ENCODE measurements around the gene TCF7L2.

Gene TCF7L2

GRCh38 chr10:112915590-112916572 is 34.2 kb upstream of the TCF7L2 start:
- H3K4me3 ChIP-seq (ENCODE audit: extremely low read depth, insufficient read depth, low read length, poor library complexity, severe bottlenecking): no peak overlapping the region
- 49 to 68% methylated on average over 4 of the region's 11 CpGs for whole genome bisulfite sequencing, 2 experiments (ENCODE audit: insufficient coverage in 2 of 2)
- peaks cover 32% of the 10 kb centered on the region for H3K4me1 ChIP-seq (ENCODE audit: control insufficient read depth, insufficient read depth, low read length, poor library complexity, severe bottlenecking)
- H3K36me3 ChIP-seq (ENCODE audit: control insufficient read depth, insufficient read depth, low read length): no peaks in the 10 kb centered on the region
- H3K27ac ChIP-seq (ENCODE audit: low read depth, low read length, severe bottlenecking): peak overlapping the region; percentile 16
- no peaks in the 10 kb centered on the region for H3K9me3 ChIP-seq (ENCODE audit: control insufficient read depth, low read length)

GRCh38 chr10:112917681-112918080 is 32.4 kb upstream of the TCF7L2 start:
- Histone ChIP-seq H3K9me3 (ENCODE audit: control insufficient read depth, low read length) (no peaks in the 10 kb centered on the region), H3K36me3 (ENCODE audit: control insufficient read depth, insufficient read depth, low read length) (no peaks in the 10 kb centered on the region), H3K4me1 (ENCODE audit: control insufficient read depth, insufficient read depth, low read length, poor library complexity, severe bottlenecking) (peaks cover 24% of the 10 kb centered on the region), H3K4me3 (ENCODE audit: extremely low read depth, insufficient read depth, low read length, poor library complexity, severe bottlenecking) (no peak overlapping the region), H3K27ac (ENCODE audit: low read depth, low read length, severe bottlenecking) (no peak overlapping the region)
- WGBS, 2 experiments (ENCODE audit: insufficient coverage in 2 of 2): 79% methylated on average over 2 of the region's 3 CpGs; no CpG with 5 or more reads in 1 of the 2 experiments

- Histone ChIP-seq H3K9me3 (ENCODE audit: control insufficient read depth, low read length) (no peaks in the 10 kb centered on the region), H3K4me3 (ENCODE audit: extremely low read depth, insufficient read depth, low read length, poor library complexity, severe bottlenecking) (no peak overlapping the region)
Measured at GRCh38 chr10:112918771-112919170, 31.3 kb upstream of the TCF7L2 start.

GRCh38 chr10:112919721-112920120 is 30.3 kb upstream of the TCF7L2 start:
- 68 to 88% methylated on average over 5 to 7 of the region's 7 CpGs for WGBS, 2 experiments (ENCODE audit: insufficient coverage in 2 of 2)
- Histone ChIP-seq H3K9me3 (ENCODE audit: control insufficient read depth, low read length) (no peaks in the 10 kb centered on the region), H3K4me1 (ENCODE audit: control insufficient read depth, insufficient read depth, low read length, poor library complexity, severe bottlenecking) (peaks cover 22% of the 10 kb centered on the region), H3K27ac (ENCODE audit: low read depth, low read length, severe bottlenecking) (no peak overlapping the region), H3K36me3 (ENCODE audit: control insufficient read depth, insufficient read depth, low read length) (no peaks in the 10 kb centered on the region), H3K4me3 (ENCODE audit: extremely low read depth, insufficient read depth, low read length, poor library complexity, severe bottlenecking) (no peak overlapping the region)

More at GRCh38 chr10:112918771-112919170, 31.3 kb upstream of the TCF7L2 start:
- Histone ChIP-seq H3K27ac (ENCODE audit: low read depth, low read length, severe bottlenecking) (no peak overlapping the region), H3K4me1 (ENCODE audit: control insufficient read depth, insufficient read depth, low read length, poor library complexity, severe bottlenecking) (peaks cover 22% of the 10 kb centered on the region), H3K36me3 (ENCODE audit: control insufficient read depth, insufficient read depth, low read length) (no peaks in the 10 kb centered on the region)
- WGBS, 2 experiments (ENCODE audit: insufficient coverage in 2 of 2): 60 to 67% methylated on average over 1 of the region's 1 CpG

- Histone ChIP-seq H3K4me1 (ENCODE audit: control insufficient read depth, insufficient read depth, low read length, poor library complexity, severe bottlenecking) (no peaks in the 10 kb centered on the region), H3K9me3 (ENCODE audit: control insufficient read depth, low read length) (no peaks in the 10 kb centered on the region), H3K4me3 (ENCODE audit: extremely low read depth, insufficient read depth, low read length, poor library complexity, severe bottlenecking) (no peak overlapping the region), H3K27ac (ENCODE audit: low read depth, low read length, severe bottlenecking) (no peak overlapping the region), H3K36me3 (ENCODE audit: control insufficient read depth, insufficient read depth, low read length) (no peaks in the 10 kb centered on the region)
- 84 to 91% methylated on average over 4 of the region's 5 CpGs for WGBS, 2 experiments (ENCODE audit: insufficient coverage in 2 of 2)
Measured at GRCh38 chr10:112926906-112927688, 22.9 kb upstream of the TCF7L2 start.

GRCh38 chr10:112927980-112928379 is 22.1 kb upstream of the TCF7L2 start:
- 58 to 100% methylated on average over 1 to 2 of the region's 2 CpGs for WGBS, 2 experiments (ENCODE audit: insufficient coverage in 2 of 2)
- Histone ChIP-seq H3K9me3 (ENCODE audit: control insufficient read depth, low read length) (no peaks in the 10 kb centered on the region), H3K27ac (ENCODE audit: low read depth, low read length, severe bottlenecking) (no peak overlapping the region), H3K4me3 (ENCODE audit: extremely low read depth, insufficient read depth, low read length, poor library complexity, severe bottlenecking) (no peak overlapping the region), H3K36me3 (ENCODE audit: control insufficient read depth, insufficient read depth, low read length) (no peaks in the 10 kb centered on the region), H3K4me1 (ENCODE audit: control insufficient read depth, insufficient read depth, low read length, poor library complexity, severe bottlenecking) (no peaks in the 10 kb centered on the region)

- WGBS, 2 experiments (ENCODE audit: insufficient coverage in 2 of 2): 96 to 100% methylated on average over 3 of the region's 4 CpGs
- no peaks in the 10 kb centered on the region for H3K9me3 ChIP-seq (ENCODE audit: control insufficient read depth, low read length)
- H3K4me3 ChIP-seq (ENCODE audit: extremely low read depth, insufficient read depth, low read length, poor library complexity, severe bottlenecking): no peak overlapping the region
- no peak overlapping the region for H3K27ac ChIP-seq (ENCODE audit: low read depth, low read length, severe bottlenecking)
- no peaks in the 10 kb centered on the region for H3K4me1 ChIP-seq (ENCODE audit: control insufficient read depth, insufficient read depth, low read length, poor library complexity, severe bottlenecking)
- H3K36me3 ChIP-seq (ENCODE audit: control insufficient read depth, insufficient read depth, low read length): no peaks in the 10 kb centered on the region
Measured at GRCh38 chr10:112932658-112933057, 17.4 kb upstream of the TCF7L2 start.

- Histone ChIP-seq H3K4me1 (ENCODE audit: control insufficient read depth, insufficient read depth, low read length, poor library complexity, severe bottlenecking) (no peaks in the 10 kb centered on the region), H3K27ac (ENCODE audit: low read depth, low read length, severe bottlenecking) (no peak overlapping the region), H3K36me3 (ENCODE audit: control insufficient read depth, insufficient read depth, low read length) (no peaks in the 10 kb centered on the region), H3K9me3 (ENCODE audit: control insufficient read depth, low read length) (no peaks in the 10 kb centered on the region), H3K4me3 (ENCODE audit: extremely low read depth, insufficient read depth, low read length, poor library complexity, severe bottlenecking) (no peak overlapping the region)
- WGBS, 2 experiments (ENCODE audit: insufficient coverage in 2 of 2): 91 to 100% methylated on average over 2 of the region's 2 CpGs
Measured at GRCh38 chr10:112934193-112934592, 15.9 kb upstream of the TCF7L2 start.

- 67 to 96% methylated on average over 3 to 4 of the region's 6 CpGs for WGBS, 2 experiments (ENCODE audit: insufficient coverage in 2 of 2)
- no peak overlapping the region for H3K27ac ChIP-seq (ENCODE audit: low read depth, low read length, severe bottlenecking)
- H3K4me3 ChIP-seq (ENCODE audit: extremely low read depth, insufficient read depth, low read length, poor library complexity, severe bottlenecking): no peak overlapping the region
- no peaks in the 10 kb centered on the region for H3K4me1 ChIP-seq (ENCODE audit: control insufficient read depth, insufficient read depth, low read length, poor library complexity, severe bottlenecking)
- no peaks in the 10 kb centered on the region for H3K36me3 ChIP-seq (ENCODE audit: control insufficient read depth, insufficient read depth, low read length)
- no peaks in the 10 kb centered on the region for H3K9me3 ChIP-seq (ENCODE audit: control insufficient read depth, low read length)
Measured at GRCh38 chr10:112938808-112939482, 11.1 kb upstream of the TCF7L2 start.

GRCh38 chr10:112945811-112946210 is 4.2 kb upstream of the TCF7L2 start:
- H3K27ac ChIP-seq (ENCODE audit: low read depth, low read length, severe bottlenecking): no peak overlapping the region
- WGBS, 2 experiments (ENCODE audit: insufficient coverage in 2 of 2): 91 to 92% methylated on average over 4 to 5 of the region's 5 CpGs

More at GRCh38 chr10:112945811-112946210, 4.2 kb upstream of the TCF7L2 start:
- Histone ChIP-seq H3K36me3 (ENCODE audit: control insufficient read depth, insufficient read depth, low read length) (no peaks in the 10 kb centered on the region), H3K4me1 (ENCODE audit: control insufficient read depth, insufficient read depth, low read length, poor library complexity, severe bottlenecking) (peaks cover 7% of the 10 kb centered on the region), H3K4me3 (ENCODE audit: extremely low read depth, insufficient read depth, low read length, poor library complexity, severe bottlenecking) (no peak overlapping the region), H3K9me3 (ENCODE audit: control insufficient read depth, low read length) (no peaks in the 10 kb centered on the region)

Measured in mesodermal cell (in vitro differentiated cells).